GM12873 (cell line): ENCODE results near the gene ZHX3.
A peak's percentile ranks its signal among the peaks of the same experiment; 100 is the strongest.

Source experiments
- TF ChIP-seq, protein P1 (sequence below): IDR thresholded peaks from 2 replicates; pipeline ENCODE4 v1.5.1; 2012; ENCODE audit warnings: low read depth, mild to moderate bottlenecking, moderate library complexity, low read length, control low read depth; ENCODE audit not compliant: insufficient read depth; ENCODE audit errors: missing control alignments

Gene ZHX3

DNA sequence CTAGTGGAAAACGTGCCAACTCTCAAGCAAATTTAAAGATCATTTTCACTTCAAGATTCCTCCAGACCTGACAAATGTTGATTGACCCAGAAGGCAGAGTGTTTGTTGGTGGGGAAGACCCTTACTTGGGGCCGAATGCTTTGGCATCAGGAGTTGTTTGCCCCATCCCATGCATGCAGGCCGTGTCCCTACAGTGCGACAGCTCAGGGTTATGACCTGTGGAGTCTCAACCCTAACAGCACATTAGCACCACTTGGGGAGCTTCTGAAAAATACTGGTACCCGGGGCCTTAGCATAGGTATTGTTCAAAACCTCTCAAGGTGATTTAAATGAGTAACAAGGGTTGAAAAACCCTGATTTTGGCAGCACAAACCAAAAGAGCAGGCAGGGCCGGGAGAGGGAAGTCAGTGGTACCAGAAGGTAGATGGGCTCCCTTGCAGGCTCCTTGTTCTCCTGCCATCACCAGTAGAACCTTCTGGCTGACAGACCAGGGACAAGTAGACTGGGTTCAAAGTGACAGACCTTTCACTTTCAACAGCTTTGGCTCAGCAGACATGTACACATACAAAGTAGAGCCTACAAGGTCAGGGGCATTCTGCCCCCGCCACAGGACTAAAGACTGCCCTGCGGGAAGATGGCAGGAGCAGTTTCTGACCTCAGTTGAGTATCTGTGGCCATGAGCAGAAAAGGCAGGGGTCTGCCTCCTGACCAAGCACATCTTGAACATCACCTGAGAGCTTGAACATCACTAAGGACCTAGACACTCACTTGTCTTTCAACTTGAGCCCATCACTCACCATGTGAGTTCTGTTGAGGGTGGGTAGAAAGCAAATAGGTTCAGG lies 140.6 kb downstream of the ZHX3 start:
- TF ChIP-seq, protein P1, sequence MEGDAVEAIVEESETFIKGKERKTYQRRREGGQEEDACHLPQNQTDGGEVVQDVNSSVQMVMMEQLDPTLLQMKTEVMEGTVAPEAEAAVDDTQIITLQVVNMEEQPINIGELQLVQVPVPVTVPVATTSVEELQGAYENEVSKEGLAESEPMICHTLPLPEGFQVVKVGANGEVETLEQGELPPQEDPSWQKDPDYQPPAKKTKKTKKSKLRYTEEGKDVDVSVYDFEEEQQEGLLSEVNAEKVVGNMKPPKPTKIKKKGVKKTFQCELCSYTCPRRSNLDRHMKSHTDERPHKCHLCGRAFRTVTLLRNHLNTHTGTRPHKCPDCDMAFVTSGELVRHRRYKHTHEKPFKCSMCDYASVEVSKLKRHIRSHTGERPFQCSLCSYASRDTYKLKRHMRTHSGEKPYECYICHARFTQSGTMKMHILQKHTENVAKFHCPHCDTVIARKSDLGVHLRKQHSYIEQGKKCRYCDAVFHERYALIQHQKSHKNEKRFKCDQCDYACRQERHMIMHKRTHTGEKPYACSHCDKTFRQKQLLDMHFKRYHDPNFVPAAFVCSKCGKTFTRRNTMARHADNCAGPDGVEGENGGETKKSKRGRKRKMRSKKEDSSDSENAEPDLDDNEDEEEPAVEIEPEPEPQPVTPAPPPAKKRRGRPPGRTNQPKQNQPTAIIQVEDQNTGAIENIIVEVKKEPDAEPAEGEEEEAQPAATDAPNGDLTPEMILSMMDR: no peak

DNA sequence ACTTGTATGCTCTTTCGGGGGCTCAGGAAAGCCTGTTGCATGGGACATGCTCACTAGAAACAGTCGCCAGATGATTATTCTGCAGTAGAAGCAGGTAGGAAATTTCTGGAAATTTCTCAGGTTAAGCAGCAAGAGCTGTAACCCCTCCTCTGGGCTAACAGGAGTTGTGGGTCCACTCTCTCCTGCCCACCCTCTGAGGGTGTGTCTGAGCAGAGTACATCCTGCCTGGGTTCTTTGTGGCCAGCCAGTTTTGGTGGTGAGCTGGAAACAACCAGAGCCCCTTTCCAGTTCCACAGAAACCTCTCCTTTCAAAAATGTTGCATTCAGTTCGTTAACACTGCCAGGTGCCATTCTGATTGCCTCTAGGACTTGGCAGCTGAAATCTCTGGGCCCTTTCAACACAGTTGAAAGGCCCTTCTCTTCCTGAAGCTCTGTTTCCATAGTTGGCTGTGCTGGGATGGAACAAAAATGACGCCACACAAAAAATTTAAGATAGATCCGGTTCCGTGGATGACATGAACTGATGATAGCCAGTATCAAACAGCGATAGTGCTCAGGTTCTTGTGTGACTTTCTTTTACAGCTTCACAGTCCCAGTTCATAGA lies 141.7 kb downstream of the ZHX3 start:
- TF ChIP-seq, protein P1: no peak

DNA sequence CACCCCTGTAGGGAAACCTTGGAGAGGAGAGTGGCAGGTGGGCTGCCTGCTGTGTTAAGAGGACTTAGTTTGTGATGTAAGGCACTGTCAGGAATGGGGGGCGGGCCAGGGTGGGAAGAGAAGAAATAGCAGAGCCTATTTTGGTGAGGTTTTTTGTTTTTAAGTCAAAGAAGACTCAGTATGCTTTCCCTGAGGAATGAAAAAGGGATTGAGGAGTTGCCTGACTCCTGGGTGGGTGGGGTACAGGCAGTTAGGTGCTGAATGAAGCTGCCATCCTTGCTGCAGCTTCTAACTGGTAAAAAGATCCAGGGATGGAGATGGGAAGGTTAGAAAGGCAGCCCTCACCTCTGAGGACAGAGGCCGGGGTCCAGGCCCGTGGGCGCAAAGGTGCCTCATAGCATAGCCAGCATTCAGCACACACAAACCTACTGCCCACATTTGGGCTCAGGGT lies 142.3 kb downstream of the ZHX3 start:
- TF ChIP-seq, protein P1: no peak

DNA sequence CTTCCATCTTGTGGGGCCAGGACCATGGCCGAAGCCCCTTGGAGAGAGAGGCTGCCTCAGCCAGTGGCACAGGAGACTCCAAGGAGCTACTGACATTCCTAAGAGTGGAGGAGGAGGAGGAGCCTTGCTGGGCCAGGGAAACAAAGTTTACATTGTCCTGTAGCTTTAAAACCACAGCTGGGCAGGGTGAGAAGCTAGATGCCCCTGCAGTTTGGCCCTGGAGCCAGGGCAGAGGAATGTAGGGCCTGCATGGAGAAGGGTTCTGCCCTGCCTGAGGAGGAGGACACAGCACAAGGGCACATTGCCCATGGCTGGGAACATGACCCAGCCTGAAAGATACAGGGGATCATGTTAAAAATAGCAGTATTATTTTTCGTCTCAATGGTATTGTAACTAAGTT lies 142.7 kb downstream of the ZHX3 start:
- TF ChIP-seq, protein P1: no peak

DNA sequence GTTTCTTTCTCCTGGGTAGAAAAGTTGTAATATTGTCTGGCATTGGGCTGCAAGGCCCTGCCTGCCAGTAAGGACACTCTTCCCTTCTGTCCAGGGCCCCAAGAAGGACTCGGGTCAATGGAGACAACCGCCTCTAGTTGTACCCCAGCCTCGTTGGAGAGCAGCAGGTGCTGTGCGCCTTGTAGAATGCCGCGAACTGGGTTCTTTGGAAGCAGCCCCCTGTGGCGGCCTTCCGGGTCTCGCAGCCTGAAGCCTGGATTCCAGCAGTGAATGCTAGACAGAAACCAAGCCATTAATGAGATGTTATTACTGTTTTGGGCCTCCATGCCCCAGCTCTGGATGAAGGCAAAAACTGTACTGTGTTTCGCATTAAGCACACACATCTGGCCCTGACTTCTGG lies 143.2 kb downstream of the ZHX3 start:
- TF ChIP-seq, protein P1: no peak

DNA sequence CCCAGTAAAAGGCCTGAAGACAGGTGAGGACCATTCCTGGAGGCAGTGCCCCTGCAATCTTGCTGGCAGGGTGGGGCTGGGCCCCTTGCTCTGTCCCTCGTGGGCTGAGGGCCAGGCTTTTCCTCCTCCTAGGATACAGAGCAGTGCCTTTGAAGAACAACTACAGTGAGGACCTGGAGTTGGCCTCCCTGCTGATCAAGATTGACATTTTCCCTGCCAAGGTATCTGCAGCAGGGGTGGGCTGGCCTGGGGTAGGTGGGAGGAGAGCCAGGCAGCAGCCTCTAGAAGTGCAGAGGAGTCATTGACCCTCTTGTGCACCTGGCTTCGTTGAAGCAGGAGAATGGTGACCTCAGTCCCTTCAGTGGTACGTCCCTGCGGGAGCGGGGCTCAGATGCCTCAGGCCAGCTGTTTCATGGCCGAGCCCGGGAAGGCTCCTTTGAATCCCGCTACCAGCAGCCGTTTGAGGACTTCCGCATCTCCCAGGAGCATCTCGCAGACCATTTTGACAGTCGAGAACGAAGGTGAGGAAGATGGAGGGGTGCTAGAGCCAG lies 143.7 kb downstream of the ZHX3 start:
- TF ChIP-seq, protein P1: no peak

DNA sequence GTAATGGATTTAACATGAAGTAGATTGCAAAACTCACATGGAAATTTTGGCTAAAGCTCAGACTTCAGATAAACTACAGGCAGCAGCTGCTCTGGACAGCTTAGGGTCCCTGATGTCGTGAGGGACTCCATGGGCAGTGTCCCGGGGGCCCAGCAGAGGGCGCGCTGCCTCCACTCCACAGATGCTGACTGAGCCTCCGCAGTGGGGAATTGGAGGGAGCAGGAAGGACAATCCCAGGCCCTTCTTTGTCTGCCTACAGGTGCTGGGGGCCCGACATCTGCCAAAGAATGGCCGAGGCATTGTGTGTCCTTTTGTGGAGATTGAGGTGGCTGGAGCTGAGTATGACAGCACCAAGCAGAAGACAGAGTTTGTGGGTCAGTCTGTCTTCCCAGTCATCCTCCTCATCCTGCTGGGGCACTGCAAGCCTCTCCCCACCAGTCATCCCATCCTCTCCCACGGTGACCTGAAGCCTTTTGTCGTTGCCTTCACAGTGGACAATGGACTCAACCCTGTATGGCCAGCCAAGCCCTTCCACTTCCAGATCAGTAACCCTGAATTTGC lies 144.3 kb downstream of the ZHX3 start:
- TF ChIP-seq, protein P1: peak; percentile 93
